Stromal cell of bone marrow (primary cell): ENCODE data around the gene RGS17.
"Not testable (repeated sequence)": the region's sequence is repeated elsewhere in the genome, so short reads cannot be mapped to it uniquely, and the experiment has no call there.

ENCODE experiments used
- DNase-seq: peaks from one replicate; pipeline ENCODE4 v3.0.0-alpha.2; 2012; ENCODE audit warnings: low read depth

Gene RGS17

GRCh38 chr6:153125032-153125431, 6.0 kb downstream of the RGS17 start:
- DNase-seq = no peak

DNA sequence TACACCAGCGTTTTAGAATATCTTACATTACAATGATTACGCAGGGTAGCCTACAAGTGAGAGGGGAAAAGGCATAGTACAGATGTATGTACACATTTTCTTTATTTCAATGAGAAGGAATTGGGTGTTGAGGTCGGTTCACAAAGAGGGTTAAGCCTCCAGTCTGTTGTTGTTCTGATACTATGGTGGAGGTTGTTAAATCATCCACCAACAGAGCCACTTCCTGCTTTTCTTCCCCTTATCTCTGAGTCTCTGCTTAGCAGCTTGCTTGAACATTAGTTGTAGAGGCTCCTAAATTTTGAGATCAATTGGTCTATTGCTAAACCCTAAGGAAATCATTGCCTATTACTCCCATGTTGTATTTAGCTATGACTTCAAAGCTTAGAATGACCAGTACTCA, 7.3 kb downstream of the RGS17 start:
- no peak for DNase-seq

DNA sequence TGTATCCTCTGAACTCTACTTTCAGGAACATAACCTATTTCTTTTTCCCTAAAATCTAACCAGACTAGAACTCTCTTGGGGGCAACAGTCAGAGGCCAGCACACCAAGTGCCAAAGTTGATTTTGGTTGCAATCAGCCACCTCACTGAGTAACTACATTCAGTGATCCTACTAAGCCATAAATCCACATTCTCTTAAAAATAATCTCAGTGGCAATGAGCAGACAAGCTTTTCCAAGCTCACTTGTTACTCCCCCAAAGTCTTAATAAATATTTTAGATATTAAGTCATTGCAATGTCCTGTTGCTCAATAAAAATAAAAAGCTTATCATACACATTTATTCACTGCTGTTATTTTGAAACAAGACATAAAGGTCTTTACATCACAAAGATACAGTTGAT, 9.8 kb downstream of the RGS17 start:
- peak; percentile 27 for DNase-seq

- peak; percentile 72 for DNase-seq
Measured at GRCh38 chr6:153117986-153118879, 12.8 kb downstream of the RGS17 start.

DNA sequence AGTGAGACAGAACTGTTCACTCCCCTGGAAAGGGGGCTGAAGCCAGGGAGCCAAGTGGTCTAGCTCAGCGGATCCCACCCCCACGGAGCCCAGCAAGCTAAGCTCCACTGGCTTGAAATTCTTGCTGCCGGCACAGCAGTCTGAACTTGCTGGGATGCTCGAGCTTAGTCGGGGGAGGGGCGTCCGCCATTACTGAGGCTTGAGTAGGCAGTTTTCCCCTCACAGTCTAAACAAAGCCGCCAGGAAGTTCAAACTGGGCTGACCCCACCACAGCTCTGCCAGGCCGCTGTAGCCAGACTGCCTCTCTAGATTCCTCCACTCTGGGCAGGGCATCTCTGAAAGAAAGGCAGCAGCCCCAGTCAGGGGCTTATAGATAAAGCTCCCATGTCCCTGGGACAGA, 20.0 kb downstream of the RGS17 start:
- DNase-seq = not testable (repeated sequence)

DNA sequence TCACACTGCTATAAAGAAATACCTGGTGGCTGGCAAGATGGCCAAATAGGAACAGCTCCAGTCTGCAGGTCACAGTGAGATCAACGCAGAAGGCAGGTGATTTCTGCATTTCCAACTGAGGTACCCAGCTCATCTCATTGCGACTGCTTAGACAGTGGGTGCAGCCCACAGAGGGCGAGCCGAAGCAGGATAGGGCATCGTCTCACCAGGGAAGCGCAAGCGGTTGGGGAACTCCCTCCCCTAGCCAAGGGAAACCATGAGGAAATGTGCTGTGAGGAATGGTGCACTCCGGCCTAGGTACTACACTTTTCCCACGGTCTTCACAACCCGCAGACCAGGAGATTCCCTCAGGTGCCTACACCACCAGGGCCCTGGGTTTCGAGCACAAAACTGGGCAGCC, 20.5 kb downstream of the RGS17 start:
- not testable (repeated sequence) for DNase-seq

- no peak for DNase-seq
Measured at GRCh38 chr6:153108315-153108714, 22.8 kb downstream of the RGS17 start.

DNA sequence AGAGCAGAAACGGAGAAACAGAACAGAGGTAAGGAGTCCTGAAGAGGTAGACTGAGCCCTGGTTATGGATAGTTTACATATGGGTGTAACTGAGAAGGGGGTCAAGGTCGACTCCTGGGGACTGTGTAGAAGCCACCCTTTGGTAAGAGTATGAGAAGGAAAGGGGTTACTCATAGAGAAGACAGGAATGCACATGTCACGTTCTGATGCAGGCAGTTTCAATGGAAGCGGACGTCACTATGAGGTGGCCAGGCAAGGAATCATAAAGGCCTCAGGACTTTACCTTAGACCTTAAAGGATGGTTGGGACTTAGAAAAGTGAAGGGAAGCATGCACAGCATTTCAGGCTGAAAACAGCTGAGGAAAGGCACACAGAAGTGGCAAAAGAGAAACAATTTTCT, 25.1 kb downstream of the RGS17 start:
- no peak for DNase-seq

DNA sequence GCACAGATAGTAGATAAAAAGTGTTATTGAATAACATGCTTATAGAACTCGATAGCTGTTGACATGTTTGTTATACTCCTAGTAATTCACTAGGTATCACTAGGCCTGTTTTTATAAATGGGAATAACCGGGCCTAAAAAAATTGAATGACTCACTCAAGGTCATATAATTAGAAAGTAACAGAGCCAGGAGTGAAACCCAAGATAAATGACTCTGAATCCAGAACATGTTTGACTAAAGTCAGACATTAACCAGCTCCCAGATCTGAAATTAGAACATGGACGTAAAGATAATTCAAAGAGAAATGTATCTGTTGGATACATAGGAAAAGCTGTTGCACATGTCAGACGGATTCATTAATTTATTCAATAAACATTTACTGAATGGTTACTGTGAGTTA, 26.9 kb downstream of the RGS17 start:
- DNase-seq = no peak

DNA sequence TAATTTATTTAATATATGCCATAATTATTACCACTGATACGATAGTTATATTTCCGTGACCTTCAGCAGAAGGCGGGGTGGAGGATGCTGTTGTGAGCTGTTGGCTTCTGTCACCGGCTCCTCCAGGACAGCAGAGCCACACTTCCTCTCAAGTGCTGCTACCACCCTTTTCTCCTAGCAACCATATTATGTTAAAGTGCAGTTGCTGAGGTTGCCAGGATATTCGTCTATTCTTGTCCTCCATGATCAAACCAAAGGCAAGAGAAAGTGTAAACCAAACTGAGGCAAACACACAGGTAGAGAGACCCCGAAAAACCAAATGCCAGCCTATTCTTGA, 27.8 kb downstream of the RGS17 start:
- no peak for DNase-seq

- DNase-seq = no peak
Measured at GRCh38 chr6:153102605-153103318, 28.3 kb downstream of the RGS17 start.

- no peak for DNase-seq
Measured at GRCh38 chr6:153101461-153101860, 29.6 kb downstream of the RGS17 start.

DNA sequence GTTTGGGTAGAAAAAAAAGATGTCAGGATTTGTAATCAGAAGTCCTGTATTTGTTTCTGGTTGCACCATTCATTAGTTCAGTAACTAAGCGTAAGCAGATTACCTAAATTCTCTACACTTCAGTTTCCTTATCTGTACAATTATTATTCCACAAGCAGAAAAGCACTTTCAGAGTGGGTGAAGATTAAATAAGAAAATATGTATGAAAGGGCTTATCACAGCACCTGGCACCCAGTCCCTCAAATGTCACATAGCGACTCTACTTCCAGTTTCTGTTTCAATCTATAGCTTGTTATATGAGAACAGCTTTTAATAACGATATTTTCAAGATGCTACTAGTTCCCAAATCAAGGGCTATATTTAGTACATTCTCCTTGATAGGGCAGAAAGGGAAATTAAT, 31.4 kb downstream of the RGS17 start:
- DNase-seq = no peak

GRCh38 chr6:153096792-153097191, 34.3 kb downstream of the RGS17 start:
- no peak for DNase-seq

DNA sequence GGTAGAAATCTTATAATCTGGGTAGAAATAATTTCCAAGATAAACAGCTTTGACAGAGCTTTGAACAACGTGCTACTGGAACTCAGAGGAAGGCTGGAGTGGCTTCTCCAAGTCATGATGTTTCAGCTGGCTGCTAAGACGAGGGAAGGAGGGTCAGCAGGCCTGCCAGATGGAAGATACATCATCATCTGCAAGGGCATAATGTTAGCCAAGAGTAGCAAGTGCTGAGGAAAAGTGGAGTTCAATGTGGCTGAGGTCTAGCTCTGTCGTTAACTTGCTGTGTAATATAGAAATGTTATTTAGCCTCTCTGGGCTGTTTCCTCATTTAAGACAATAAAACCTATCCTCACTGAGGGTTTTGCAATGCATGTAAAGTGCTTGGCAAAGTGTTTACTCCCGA, 35.1 kb downstream of the RGS17 start:
- no peak for DNase-seq

DNA sequence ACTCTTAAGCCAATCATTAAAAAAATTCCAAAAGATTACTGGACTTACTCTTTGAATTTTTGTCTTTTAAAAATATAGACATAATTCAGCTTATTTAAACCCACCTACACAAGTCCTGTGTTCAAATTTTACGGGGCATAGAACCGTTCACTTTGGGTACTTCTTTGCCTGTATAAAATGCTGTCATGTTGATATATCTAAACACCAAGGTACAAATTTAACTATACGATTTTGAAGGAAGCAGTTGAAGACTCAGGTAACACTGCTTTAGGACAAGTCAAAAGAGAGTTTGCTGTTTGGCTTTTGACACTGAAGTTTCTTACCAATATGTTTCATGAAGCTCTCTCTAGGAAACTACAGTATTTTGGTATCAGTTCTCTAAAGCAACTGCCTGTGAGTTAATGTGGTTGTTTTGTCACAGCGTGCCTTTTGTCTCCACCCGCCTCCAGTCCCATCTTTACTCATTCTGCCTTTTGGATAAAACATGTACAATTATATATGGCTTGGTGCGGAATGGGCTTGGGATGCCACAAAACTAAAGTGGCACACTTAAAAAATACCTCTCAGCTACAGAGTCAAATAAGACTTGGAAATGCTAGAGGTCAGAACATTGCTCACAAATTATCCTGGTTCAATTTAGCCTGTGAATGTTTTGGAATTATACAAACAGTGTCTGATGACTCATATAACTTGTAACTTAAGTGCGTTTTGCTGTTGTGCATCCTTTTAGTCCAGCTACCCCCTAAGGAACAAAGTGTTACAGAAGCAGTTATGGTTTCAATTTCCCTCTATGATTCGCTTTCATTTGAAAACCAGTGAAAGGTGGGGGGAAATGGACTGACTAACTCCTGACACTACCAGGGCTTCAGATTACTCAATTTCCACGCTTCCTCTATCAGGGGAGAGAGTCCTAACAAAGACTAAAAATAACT, 38.7 kb downstream of the RGS17 start:
- DNase-seq = peak; percentile 85

GRCh38 chr6:153090241-153090930, 40.7 kb downstream of the RGS17 start:
- DNase-seq = peak; percentile 65

- DNase-seq = no peak
Measured at GRCh38 chr6:153088796-153089195, 42.3 kb downstream of the RGS17 start.

GRCh38 chr6:153087436-153087835, 43.6 kb downstream of the RGS17 start:
- DNase-seq = no peak

DNA sequence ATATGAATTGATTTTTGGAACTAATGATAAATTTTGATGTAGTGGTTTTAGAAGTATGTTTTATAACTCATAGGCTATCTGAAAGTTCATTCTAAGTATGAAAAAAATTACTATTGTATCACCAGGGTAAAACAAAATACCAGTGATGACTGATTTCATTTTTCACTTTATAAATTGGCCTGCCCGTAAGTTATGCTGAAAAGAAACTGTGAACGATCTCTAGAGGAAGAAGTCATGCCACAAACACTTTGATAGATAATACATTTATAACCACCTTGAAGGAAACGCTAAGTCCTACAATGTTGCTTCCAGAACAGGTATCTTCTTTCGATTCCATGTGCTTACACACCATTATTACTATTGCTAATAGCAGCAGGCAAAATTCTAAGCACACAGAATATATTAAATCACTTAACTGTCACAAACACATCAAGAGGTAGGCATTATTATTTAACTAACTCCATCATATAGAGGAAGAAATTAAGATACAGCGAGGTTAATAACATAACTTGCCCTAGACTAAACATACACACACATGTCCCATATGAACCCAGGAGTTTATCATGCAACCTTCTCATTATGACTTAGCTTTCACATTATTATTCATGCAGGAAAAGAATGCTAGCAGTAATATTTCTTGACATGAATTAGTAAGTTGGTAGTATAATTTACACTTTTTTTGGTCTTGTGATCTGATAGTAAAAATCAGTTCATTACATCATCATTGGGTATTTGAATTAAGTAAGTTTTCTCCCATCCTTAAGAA, 44.7 kb downstream of the RGS17 start:
- no peak for DNase-seq

DNA sequence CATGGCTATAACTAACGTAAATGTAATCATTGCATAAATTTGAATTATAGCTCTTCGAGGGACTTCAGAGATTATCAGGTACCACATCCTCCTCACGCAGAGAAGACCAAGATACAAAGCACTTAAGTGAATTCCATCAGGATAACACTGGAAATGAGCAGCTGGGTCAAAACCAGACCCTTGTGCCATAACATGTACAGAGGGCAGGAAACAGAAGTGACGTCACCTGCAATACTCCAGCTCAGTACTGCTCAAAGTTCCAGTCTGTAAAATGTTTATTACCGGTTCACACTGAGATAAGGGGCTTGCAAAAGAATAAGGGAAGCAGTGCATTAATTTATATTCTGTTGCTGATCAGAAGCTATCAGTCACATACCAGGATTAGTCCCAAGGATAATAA, 45.8 kb downstream of the RGS17 start:
- no peak for DNase-seq
